ENCODE measurements around the gene PDE6B. TPM values are rescaled to one million over a fixed set of nuclear protein-coding genes. Genes with fewer than 3 reads are reported as not detected.

PDE6B gene
- total and polyA plus RNA-seq, 2 of the 13 experiments (the other 11 are each of a cell fraction or from before 2014, with no cell fraction given), result 0.38 to 0.40 TPM

GRCh38 chr4:700587-701264 lies 75.4 kb downstream of the PDE6B start (continued):
- TF ChIP-seq PBX2 (CRISPR knock-in tag; IDR thresholded peaks at IDR 0.05), result no peak
- TF ChIP-seq TOE1 (CRISPR knock-in tag; IDR thresholded peaks at IDR 0.05), result no peak
- 0 out of 2 replicates have a peak, but pooled peaks have one; percentile 29 for TF ChIP-seq ERF (CRISPR knock-in tag; IDR thresholded peaks at IDR 0.05)
- no peak for TF ChIP-seq ZNF644 (CRISPR knock-in tag; IDR thresholded peaks at IDR 0.05; ENCODE audit: low read depth)
- TF ChIP-seq ZNF441 (CRISPR knock-in tag; IDR thresholded peaks at IDR 0.05; ENCODE audit: borderline replicate concordance), result no peak
- no peak for TF ChIP-seq WIZ (CRISPR knock-in tag; IDR thresholded peaks at IDR 0.05)
- no peak for TF ChIP-seq AFF4 (CRISPR knock-in tag; IDR thresholded peaks at IDR 0.05)
- no peak for TF ChIP-seq CENPT (CRISPR knock-in tag; IDR thresholded peaks at IDR 0.05; ENCODE audit: low read depth)
- peak; percentile 20; the same call in 1 of the 2 replicates for TF ChIP-seq SMC3 (IDR thresholded peaks at IDR 0.05; ENCODE audit: low read length)
- no peak for TF ChIP-seq CHCHD3 (CRISPR knock-in tag; IDR thresholded peaks at IDR 0.05)
- TF ChIP-seq ELF3 (CRISPR knock-in tag; IDR thresholded peaks at IDR 0.05), result no peak
- TF ChIP-seq ZNF879 (CRISPR knock-in tag; IDR thresholded peaks at IDR 0.05), result no peak
- TF ChIP-seq ZNF709 (CRISPR knock-in tag; IDR thresholded peaks at IDR 0.05), result no peak
- no peak for TF ChIP-seq GMEB1 (CRISPR knock-in tag; IDR thresholded peaks at IDR 0.05; ENCODE audit: borderline replicate concordance)
- TF ChIP-seq ZSCAN22 (CRISPR knock-in tag; IDR thresholded peaks at IDR 0.05), result no peak
- no peak for TF ChIP-seq ZBED4 (CRISPR knock-in tag; IDR thresholded peaks at IDR 0.05; ENCODE audit: borderline replicate concordance)
- no peak for TF ChIP-seq JUND (CRISPR knock-in tag; IDR thresholded peaks at IDR 0.05)
- TF ChIP-seq SNRNP70 (IDR thresholded peaks at IDR 0.05; ENCODE audit: low read depth, low read length), result no peak
- TF ChIP-seq KAT8 (CRISPR knock-in tag; IDR thresholded peaks at IDR 0.05), result peak; percentile 17; the same call in 1 of the 2 replicates
- TF ChIP-seq MYNN (CRISPR knock-in tag; IDR thresholded peaks at IDR 0.05; ENCODE audit: low read depth), result no peak
- no peak for TF ChIP-seq ZNF777 (CRISPR knock-in tag; IDR thresholded peaks at IDR 0.05)
